ENCODE measurements around the gene CACNB2. TPM values are rescaled to one million over a fixed set of nuclear protein-coding genes. Genes with fewer than 3 reads are reported as not detected.

CACNB2 gene
- total RNA-seq, 4 donors from 2014 or later, result 1.6 to 13.8 (median 5.0) TPM

GRCh38 chr10:18424200-18424599, 284.0 kb downstream of the CACNB2 start:
- no peak for DNase-seq (ENCODE audit: low spot score in 2 of 2)

GRCh38 chr10:18429335-18429734, 289.1 kb downstream of the CACNB2 start:
- no peak overlapping the region for H3K4me3 ChIP-seq
- WGBS, 2 donors, result 80 to 83% methylated on average over 3 of the region's 3 CpGs
- H3K27me3 ChIP-seq, result no peaks in the 10 kb centered on the region
- no peak for DNase-seq (ENCODE audit: low spot score in 2 of 2)
- no peaks in the 10 kb centered on the region for H3K36me3 ChIP-seq
- TF ChIP-seq EP300 (IDR thresholded peaks at IDR 0.05), result no peak
- no peak for TF ChIP-seq CTCF (IDR thresholded peaks at IDR 0.05)
- no peak for TF ChIP-seq POLR2A (IDR thresholded peaks at IDR 0.05)
- no peak overlapping the region for H3K27ac ChIP-seq
- no peaks in the 10 kb centered on the region for H3K4me1 ChIP-seq
- no peaks in the 10 kb centered on the region for H3K9me3 ChIP-seq

More at GRCh38 chr10:18424200-18424599, 284.0 kb downstream of the CACNB2 start:
- Histone ChIP-seq H3K27ac (no peak overlapping the region), H3K27me3 (no peaks in the 10 kb centered on the region), H3K4me1 (no peaks in the 10 kb centered on the region), H3K9me3 (no peaks in the 10 kb centered on the region), H3K4me3 (no peak overlapping the region), H3K36me3 (no peaks in the 10 kb centered on the region)
- 28 to 33% methylated on average over 8 of the region's 8 CpGs for WGBS, 2 donors
- TF ChIP-seq CTCF (IDR thresholded peaks at IDR 0.05), result no peak
- TF ChIP-seq EP300 (IDR thresholded peaks at IDR 0.05), result no peak
- no peak for TF ChIP-seq POLR2A (IDR thresholded peaks at IDR 0.05)

- no peak for DNase-seq (ENCODE audit: low spot score in 2 of 2)
- H3K4me1 ChIP-seq, result no peaks in the 10 kb centered on the region
- no peak for TF ChIP-seq EP300 (IDR thresholded peaks at IDR 0.05)
- no peak for TF ChIP-seq CTCF (IDR thresholded peaks at IDR 0.05)
- no peak for TF ChIP-seq POLR2A (IDR thresholded peaks at IDR 0.05)
- H3K27me3 ChIP-seq, result no peaks in the 10 kb centered on the region
- H3K9me3 ChIP-seq, result no peaks in the 10 kb centered on the region
- no peak overlapping the region for H3K27ac ChIP-seq
- no peaks in the 10 kb centered on the region for H3K36me3 ChIP-seq
- WGBS, 2 donors, result 79 to 89% methylated on average over 1 of the region's 1 CpG
- no peak overlapping the region for H3K4me3 ChIP-seq
Measured at GRCh38 chr10:18436902-18437301, 296.7 kb downstream of the CACNB2 start.

- no peak for DNase-seq (ENCODE audit: low spot score in 2 of 2)
- no peak overlapping the region for H3K27ac ChIP-seq
- H3K4me3 ChIP-seq, result no peak overlapping the region
- WGBS, 2 donors, result 61 to 64% methylated on average over 5 of the region's 5 CpGs
- H3K36me3 ChIP-seq, result no peaks in the 10 kb centered on the region
- TF ChIP-seq CTCF (IDR thresholded peaks at IDR 0.05) (no peak), EP300 (IDR thresholded peaks at IDR 0.05) (no peak), POLR2A (IDR thresholded peaks at IDR 0.05) (no peak)
- H3K27me3 ChIP-seq, result no peaks in the 10 kb centered on the region
- H3K9me3 ChIP-seq, result no peaks in the 10 kb centered on the region
- H3K4me1 ChIP-seq, result no peaks in the 10 kb centered on the region
Measured at GRCh38 chr10:18437486-18437885, 297.3 kb downstream of the CACNB2 start.

GRCh38 chr10:18438361-18439126, 298.3 kb downstream of the CACNB2 start:
- no peak overlapping the region for H3K4me3 ChIP-seq
- H3K27me3 ChIP-seq, result no peaks in the 10 kb centered on the region
- TF ChIP-seq EP300 (IDR thresholded peaks at IDR 0.05) (no peak), CTCF (IDR thresholded peaks at IDR 0.05) (no peak), POLR2A (IDR thresholded peaks at IDR 0.05) (no peak)
- H3K36me3 ChIP-seq, result no peaks in the 10 kb centered on the region
- no peaks in the 10 kb centered on the region for H3K9me3 ChIP-seq
- WGBS, 2 donors, result 88 to 91% methylated on average over 17 of the region's 17 CpGs
- no peak overlapping the region for H3K27ac ChIP-seq
- no peaks in the 10 kb centered on the region for H3K4me1 ChIP-seq
- no peak for DNase-seq (ENCODE audit: low spot score in 2 of 2)

Data from tibial nerve (tissue), 4 donors.